Osteoblast (primary cell): Measurements from ENCODE around the gene GTSE1. TPM values are rescaled to one million over a fixed set of nuclear protein-coding genes. Genes with fewer than 3 reads are reported as not detected.

ENCODE experiments used
- DNase-seq: peaks from one replicate; pipeline ENCODE4 v3.0.0; 2011; ENCODE audit warnings: low spot score, mixed read lengths; ENCODE audit not compliant: insufficient read length; ENCODE audit errors: missing footprints
- H2AFZ ChIP-seq: 2 replicates; pipeline ENCODE4 v1.6.0; 2011; ENCODE audit warnings: mild to moderate bottlenecking, low read length
- H3K27ac ChIP-seq: 2 replicates; pipeline ENCODE4 v1.5.1; 2011; ENCODE audit warnings: mild to moderate bottlenecking, low read depth, low read length, moderate library complexity
- H3K27me3 ChIP-seq: 2 replicates; pipeline ENCODE4 v1.6.0; 2012; ENCODE audit warnings: mild to moderate bottlenecking, control low read depth, inconsistent platforms, low read length, moderate library complexity; ENCODE audit not compliant: insufficient read depth
- H3K36me3 ChIP-seq: 2 replicates; pipeline ENCODE4 v1.5.1; 2011; ENCODE audit warnings: mild to moderate bottlenecking, low read length, control low read depth, moderate library complexity; ENCODE audit not compliant: insufficient read depth
- H3K4me1 ChIP-seq: 2 replicates; pipeline ENCODE4 v1.5.1; 2011; ENCODE audit warnings: mild to moderate bottlenecking, low read length, control low read depth, moderate library complexity; ENCODE audit not compliant: insufficient read depth
- H3K4me2 ChIP-seq: 2 replicates; pipeline ENCODE4 v1.6.0; 2011; ENCODE audit warnings: mild to moderate bottlenecking, low read length; ENCODE audit not compliant: insufficient read depth
- H3K4me3 ChIP-seq: fragments of 200-600 bp; sonication (generic); 3 replicates; pipeline ENCODE4 v1.5.1; 2012; ENCODE audit warnings: mild to moderate bottlenecking, low read length, inconsistent platforms; ENCODE audit not compliant: insufficient read depth
- H3K79me2 ChIP-seq: 2 replicates; pipeline ENCODE4 v1.6.0; 2012; ENCODE audit warnings: mild to moderate bottlenecking, low read length, control low read depth, inconsistent platforms; ENCODE audit not compliant: insufficient read depth
- H3K9me3 ChIP-seq: 2 replicates; pipeline ENCODE4 v1.5.1; 2011; ENCODE audit warnings: low read depth, low read length, control low read depth
- H4K20me1 ChIP-seq: 2 replicates; pipeline ENCODE4 v1.6.0; 2012; ENCODE audit warnings: mild to moderate bottlenecking, low read length, control low read depth; ENCODE audit not compliant: insufficient read depth
- total RNA-seq: library from RNA; depleted of rRNA; stranded (reverse); fragments of >200 nt; gene quantifications from 2 replicates; pipeline ENCODE4 v1.2.3, GENCODE V29; 2012
- TF ChIP-seq, protein P1 (sequence below): IDR thresholded peaks from 2 replicates; pipeline ENCODE4 v1.5.1; 2011; ENCODE audit warnings: mild to moderate bottlenecking, low read depth, low read length, moderate library complexity; ENCODE audit errors: extremely low read depth

Gene GTSE1
- total RNA-seq, 1 donor = 1.8 TPM

- DNase-seq = no peak
- Histone ChIP-seq H4K20me1 (peaks cover 19% of the 10 kb centered on the region), H3K4me2 (no peak overlapping the region), H3K27me3 (peaks cover 10% of the 10 kb centered on the region), H2AFZ (no peak overlapping the region), H3K9me3 (no peaks in the 10 kb centered on the region), H3K4me3 (no peak overlapping the region), H3K4me1 (no peaks in the 10 kb centered on the region), H3K27ac (no peak overlapping the region), H3K79me2 (no peaks in the 10 kb centered on the region), H3K36me3 (peaks cover 14% of the 10 kb centered on the region)
- TF ChIP-seq, protein P1, sequence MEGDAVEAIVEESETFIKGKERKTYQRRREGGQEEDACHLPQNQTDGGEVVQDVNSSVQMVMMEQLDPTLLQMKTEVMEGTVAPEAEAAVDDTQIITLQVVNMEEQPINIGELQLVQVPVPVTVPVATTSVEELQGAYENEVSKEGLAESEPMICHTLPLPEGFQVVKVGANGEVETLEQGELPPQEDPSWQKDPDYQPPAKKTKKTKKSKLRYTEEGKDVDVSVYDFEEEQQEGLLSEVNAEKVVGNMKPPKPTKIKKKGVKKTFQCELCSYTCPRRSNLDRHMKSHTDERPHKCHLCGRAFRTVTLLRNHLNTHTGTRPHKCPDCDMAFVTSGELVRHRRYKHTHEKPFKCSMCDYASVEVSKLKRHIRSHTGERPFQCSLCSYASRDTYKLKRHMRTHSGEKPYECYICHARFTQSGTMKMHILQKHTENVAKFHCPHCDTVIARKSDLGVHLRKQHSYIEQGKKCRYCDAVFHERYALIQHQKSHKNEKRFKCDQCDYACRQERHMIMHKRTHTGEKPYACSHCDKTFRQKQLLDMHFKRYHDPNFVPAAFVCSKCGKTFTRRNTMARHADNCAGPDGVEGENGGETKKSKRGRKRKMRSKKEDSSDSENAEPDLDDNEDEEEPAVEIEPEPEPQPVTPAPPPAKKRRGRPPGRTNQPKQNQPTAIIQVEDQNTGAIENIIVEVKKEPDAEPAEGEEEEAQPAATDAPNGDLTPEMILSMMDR = no peak
These were observed 62.1 kb downstream of the GTSE1 start for GRCh38 chr22:46358766-46359165.

GRCh38 chr22:46359362-46359761 lies 62.7 kb downstream of the GTSE1 start:
- no peak for DNase-seq
- no peaks in the 10 kb centered on the region for H3K79me2 ChIP-seq
- H3K36me3 ChIP-seq = peaks cover 14% of the 10 kb centered on the region
- H3K4me2 ChIP-seq = no peak overlapping the region
- H3K27ac ChIP-seq = no peak overlapping the region
- no peaks in the 10 kb centered on the region for H3K9me3 ChIP-seq
- H2AFZ ChIP-seq = no peak overlapping the region
- H3K4me3 ChIP-seq = no peak overlapping the region
- peaks cover 14% of the 10 kb centered on the region for H4K20me1 ChIP-seq
- TF ChIP-seq, protein P1 = no peak
- peaks cover 10% of the 10 kb centered on the region for H3K27me3 ChIP-seq
- H3K4me1 ChIP-seq = no peaks in the 10 kb centered on the region

- peaks cover 7% of the 10 kb centered on the region for H4K20me1 ChIP-seq
- H3K79me2 ChIP-seq = no peaks in the 10 kb centered on the region
- H3K9me3 ChIP-seq = no peaks in the 10 kb centered on the region
- peaks cover 10% of the 10 kb centered on the region for H3K27me3 ChIP-seq
- H2AFZ ChIP-seq = no peak overlapping the region
- DNase-seq = no peak
- H3K4me2 ChIP-seq = no peak overlapping the region
- no peak overlapping the region for H3K4me3 ChIP-seq
- H3K36me3 ChIP-seq = peaks cover 9% of the 10 kb centered on the region
- H3K4me1 ChIP-seq = no peaks in the 10 kb centered on the region
- no peak overlapping the region for H3K27ac ChIP-seq
- TF ChIP-seq, protein P1 = no peak
These were observed 63.4 kb downstream of the GTSE1 start for GRCh38 chr22:46360097-46360496.

DNA sequence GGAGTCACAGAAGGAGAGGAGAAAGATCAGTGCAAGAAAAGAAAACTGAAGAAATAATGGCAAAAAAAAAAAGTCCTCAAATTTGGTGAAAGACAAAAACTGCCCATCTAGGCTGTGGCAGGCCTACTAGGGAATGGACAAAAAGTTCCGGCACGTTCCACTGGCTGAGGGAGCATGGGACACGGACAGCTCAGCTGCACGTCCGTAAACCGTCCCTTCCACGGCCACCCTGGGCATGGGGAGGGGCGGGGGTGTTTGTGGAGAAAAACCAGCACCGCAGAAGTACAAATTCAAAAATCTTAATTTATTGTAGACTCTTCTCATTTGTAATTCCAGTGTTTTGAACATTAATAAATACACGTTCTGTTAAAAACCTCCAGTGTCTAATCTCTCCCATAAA lies 64.2 kb downstream of the GTSE1 start:
- H3K27me3 ChIP-seq = peaks cover 10% of the 10 kb centered on the region
- TF ChIP-seq, protein P1 = no peak
- no peaks in the 10 kb centered on the region for H3K4me1 ChIP-seq
- H3K9me3 ChIP-seq = no peaks in the 10 kb centered on the region
- no peak for DNase-seq
- peaks cover 8% of the 10 kb centered on the region for H3K36me3 ChIP-seq
- H2AFZ ChIP-seq = no peak overlapping the region
- no peaks in the 10 kb centered on the region for H4K20me1 ChIP-seq
- H3K27ac ChIP-seq = no peak overlapping the region
- no peak overlapping the region for H3K4me2 ChIP-seq
- H3K79me2 ChIP-seq = no peaks in the 10 kb centered on the region
- no peak overlapping the region for H3K4me3 ChIP-seq
